HG03280 (cell line): Measurements from ENCODE around the gene PTK7.
"Not testable (repeated sequence)": the region's sequence is repeated elsewhere in the genome, so short reads cannot be mapped to it uniquely, and the experiment has no call there.

Experiments used
- ATAC-seq: cut with Tn5 transposase; IDR thresholded peaks from one replicate; pipeline ENCODE4 v1.9.1; 2021; ENCODE audit warnings: mild to moderate bottlenecking, moderate library complexity; ENCODE audit not compliant: unreplicated experiment

Gene PTK7

GRCh38 chr6:43113431-43114260 is 37.5 kb downstream of the PTK7 start:
- ATAC-seq, result no peak

GRCh38 chr6:43115365-43115764 is 39.3 kb downstream of the PTK7 start:
- no peak for ATAC-seq

GRCh38 chr6:43117466-43117865 is 41.4 kb downstream of the PTK7 start:
- not testable (repeated sequence) for ATAC-seq

- no peak for ATAC-seq
Measured at GRCh38 chr6:43119482-43119881, 43.4 kb downstream of the PTK7 start.

- no peak for ATAC-seq
Measured at GRCh38 chr6:43120101-43120763, 44.1 kb downstream of the PTK7 start.

- ATAC-seq, result no peak
Measured at GRCh38 chr6:43120944-43121913, 45.1 kb downstream of the PTK7 start.

GRCh38 chr6:43122146-43122545 is 46.0 kb downstream of the PTK7 start:
- no peak for ATAC-seq

- no peak for ATAC-seq
Measured at GRCh38 chr6:43123461-43124314, 47.6 kb downstream of the PTK7 start.

- ATAC-seq, result no peak
Measured at GRCh38 chr6:43124481-43124880, 48.4 kb downstream of the PTK7 start.

- no peak for ATAC-seq
Measured at GRCh38 chr6:43125119-43125518, 49.0 kb downstream of the PTK7 start.

- no peak for ATAC-seq
Measured at GRCh38 chr6:43125555-43125954, 49.4 kb downstream of the PTK7 start.

GRCh38 chr6:43127180-43127579 is 51.1 kb downstream of the PTK7 start:
- ATAC-seq, result no peak

- ATAC-seq, result no peak
Measured at GRCh38 chr6:43127877-43128276, 51.8 kb downstream of the PTK7 start.

GRCh38 chr6:43128926-43129325 is 52.8 kb downstream of the PTK7 start:
- ATAC-seq, result no peak

GRCh38 chr6:43129434-43130194 is 53.5 kb downstream of the PTK7 start:
- no peak for ATAC-seq

GRCh38 chr6:43130429-43130828 is 54.3 kb downstream of the PTK7 start:
- no peak for ATAC-seq

- not testable (repeated sequence) for ATAC-seq
Measured at GRCh38 chr6:43131379-43131778, 55.3 kb downstream of the PTK7 start.

GRCh38 chr6:43138267-43138666 is 62.2 kb downstream of the PTK7 start:
- ATAC-seq, result no peak

GRCh38 chr6:43139973-43140372 is 63.9 kb downstream of the PTK7 start:
- not testable (repeated sequence) for ATAC-seq

- ATAC-seq, result no peak
Measured at GRCh38 chr6:43141644-43142043, 65.5 kb downstream of the PTK7 start.
